Measurements from ENCODE around the gene TRPV3.
A peak's percentile ranks its signal among the peaks of the same experiment; 100 is the strongest.

Gene TRPV3

DNA sequence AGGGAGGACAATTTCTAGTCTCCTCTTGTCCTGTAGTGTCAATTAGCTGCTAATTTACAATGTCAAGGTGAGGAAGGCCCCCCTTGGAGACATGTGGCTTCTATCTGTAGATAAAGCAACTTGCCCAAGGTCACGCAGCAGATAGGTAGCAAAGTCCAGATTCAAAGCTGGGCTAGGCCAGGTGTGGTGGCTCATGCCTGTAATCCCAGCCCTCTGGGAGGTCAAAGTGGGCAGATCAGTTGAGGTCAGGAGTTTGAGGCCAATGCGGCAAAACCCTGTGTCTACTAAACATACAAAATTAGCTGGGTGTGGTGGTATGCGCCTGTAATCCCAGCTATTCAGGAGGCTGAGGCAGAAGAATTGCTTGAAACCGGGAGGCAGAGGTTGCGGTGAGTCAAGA lies 11.1 kb downstream of the TRPV3 start:
- DNase-seq, result no peak

DNA sequence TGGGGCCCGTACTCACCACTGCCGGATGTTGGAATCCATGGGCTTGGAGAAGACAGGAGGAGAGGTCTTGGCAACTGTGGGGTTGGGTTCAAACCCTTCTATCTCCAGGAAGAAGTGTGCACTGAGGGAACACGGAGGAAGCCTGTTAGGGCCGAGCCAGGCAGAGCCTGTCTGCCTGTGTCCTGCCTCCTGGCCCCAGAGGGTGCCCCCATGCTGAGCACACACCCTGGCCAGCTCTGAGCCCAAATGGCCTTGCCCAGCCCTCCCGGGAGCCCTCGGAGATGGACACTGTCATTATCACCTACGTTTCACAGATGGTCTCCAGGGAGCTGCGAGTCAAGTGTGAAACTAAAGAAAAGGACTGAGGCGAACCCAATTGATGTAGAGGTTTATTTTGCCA lies 12.5 kb downstream of the TRPV3 start:
- DNase-seq, result no peak

DNA sequence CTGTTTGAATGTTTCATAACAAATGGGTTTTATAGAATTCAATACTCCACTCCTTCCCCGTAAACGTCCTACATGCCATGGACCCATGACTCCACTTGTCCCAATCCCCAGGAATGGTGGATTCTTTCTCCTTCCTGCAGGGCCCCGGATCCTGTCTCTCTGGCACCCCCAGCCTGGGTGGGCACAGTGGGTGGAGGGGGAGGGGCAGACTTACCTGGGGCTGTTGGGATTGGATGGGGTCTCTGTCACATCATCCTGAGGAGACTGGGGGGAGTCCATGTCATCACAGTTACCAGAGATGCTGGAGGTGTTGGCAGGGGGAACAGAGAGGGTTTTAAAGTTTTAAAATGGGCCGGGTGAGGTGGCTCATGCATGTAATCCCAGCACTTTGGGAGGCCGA lies 13.2 kb downstream of the TRPV3 start:
- DNase-seq, result no peak

DNA sequence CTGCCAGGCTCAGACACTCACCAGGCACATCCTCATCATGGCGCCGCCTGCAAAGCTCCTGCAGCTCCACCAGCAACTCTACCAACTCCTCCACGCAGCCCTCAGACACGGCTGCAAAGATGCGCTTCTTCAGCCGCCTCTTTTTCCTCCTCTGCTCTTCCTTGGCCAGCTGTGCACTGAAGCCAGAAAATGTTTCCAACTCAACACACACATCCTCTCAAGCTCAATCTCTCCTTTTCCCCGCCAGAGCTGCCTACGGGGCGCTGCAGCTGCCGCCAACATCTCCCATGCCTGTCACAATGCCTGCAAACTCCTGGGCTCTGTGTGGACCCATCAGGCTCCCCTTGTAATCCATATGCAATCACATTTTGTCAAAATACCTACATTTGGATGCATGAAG lies 14.2 kb downstream of the TRPV3 start:
- DNase-seq, result no peak

DNA sequence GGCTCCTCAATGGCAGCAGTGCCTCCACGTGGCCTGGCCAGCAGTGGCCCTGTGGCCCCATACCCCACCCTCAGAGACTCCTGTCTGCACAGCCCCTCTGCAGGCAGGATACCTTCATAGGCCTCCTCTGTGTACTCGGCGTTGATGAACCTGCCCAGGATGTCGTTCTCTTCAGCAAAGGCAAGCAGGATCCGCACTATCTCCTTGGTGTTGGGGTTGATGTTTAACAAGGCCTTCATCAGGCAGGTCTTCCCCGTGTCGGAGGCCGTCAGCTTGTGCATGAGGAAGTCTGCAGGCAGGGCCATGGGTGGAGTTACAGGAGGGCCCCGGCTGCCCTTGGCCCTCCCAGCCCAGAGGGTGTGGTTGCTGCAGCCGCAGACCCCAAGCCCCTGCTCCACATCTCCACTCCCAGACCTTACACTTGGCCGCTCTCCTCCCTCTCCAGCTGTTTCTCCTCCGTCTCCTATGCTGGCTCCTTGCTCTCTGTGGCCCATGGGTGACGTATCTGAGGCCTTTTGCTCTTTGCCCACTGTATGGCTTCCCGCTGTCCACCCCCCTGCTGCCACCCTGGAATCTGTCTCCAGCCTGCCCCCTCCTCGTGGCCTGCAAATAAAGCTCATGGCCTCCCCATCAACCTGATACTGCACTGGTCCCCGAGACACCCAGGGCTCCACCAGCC lies 15.1 kb downstream of the TRPV3 start:
- no peak for DNase-seq

DNA sequence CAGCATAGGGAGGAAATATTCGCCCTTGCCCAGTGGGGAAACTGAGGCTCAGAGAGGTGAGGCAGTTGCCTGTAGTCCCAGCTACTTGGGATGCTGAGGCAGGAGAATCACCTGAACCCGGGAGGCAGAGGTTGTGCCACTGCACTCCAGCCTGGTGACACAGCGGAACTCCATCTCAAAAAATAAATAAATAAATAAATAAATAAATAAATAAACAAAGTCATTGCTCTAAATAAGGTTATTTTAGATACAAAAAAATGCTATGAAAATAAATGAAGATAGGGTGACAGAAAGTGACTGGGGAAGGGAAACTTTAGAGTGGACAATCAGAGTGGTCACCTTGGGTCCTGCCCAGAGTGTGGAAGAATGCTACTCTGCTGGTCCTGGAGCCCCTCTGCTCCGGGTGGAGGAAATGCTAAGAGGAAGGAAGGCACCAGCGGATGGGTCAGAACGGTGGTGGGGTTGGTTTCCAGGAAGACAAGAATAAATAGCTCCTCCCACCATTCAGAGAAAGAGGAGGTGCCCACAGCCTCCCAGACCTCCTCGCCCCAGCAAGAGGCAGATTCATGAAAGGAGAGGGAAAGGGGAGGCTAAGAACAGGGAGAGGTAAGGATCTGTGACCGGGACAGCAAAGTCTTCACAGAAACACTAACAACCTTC lies 17.6 kb downstream of the TRPV3 start:
- no peak for DNase-seq

DNA sequence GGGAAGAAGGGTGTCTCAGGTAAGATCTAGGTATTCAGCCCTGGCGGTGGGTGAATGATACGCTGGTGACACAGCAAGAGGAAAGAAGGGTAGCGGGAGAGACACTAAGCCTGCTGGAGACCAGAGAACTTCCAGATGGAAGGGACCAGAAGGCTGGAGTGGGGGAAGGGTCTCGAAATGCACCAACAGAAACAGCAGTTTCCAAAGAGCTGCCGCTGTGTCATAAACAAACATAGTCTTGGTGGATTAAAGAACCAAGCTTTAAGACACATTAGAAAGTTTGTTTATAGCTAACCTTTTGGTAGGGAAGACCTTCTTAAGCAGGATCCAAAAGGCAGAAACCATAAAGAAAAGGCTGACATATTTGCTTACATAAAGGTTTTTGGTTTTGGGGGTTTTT lies 20.9 kb downstream of the TRPV3 start:
- no peak for DNase-seq

DNA sequence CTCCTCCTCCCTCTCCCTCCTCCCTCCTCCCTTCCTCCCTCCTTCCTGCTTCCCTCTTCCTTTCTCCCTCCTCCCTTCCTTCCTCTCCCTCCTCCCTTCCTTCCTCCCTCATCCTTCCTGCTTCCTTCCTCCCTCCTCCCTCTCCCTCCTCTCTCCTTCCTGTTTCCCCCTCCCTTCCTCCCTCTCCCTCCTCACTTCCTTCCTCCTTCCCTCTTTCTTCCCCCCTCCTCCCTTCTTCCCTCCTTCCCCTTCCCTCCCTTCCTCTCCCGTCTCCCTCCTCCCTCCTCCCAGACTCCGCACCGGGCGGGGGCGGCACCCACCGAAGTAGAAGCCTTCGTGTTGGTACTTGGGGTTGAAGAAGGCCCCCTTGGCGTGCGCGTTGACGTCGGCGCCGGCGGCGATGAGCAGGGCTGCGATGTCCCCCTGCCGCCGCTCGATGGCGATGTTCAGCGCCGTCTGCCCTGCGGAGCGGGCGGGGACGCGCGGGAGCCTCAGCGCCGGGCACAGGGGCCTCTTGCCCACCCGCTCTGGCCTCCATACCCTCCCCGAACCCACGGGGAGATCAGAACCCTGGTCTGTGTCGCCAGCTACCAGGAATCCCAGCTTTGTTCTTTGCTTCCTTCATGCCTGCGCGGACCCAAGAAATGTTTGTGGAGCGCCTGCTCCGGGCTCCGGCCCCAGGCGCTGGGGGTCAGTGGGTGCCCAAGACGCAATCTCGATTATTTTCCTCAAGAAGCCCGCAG lies 22.2 kb downstream of the TRPV3 start:
- DNase-seq, result peak; percentile 80

DNA sequence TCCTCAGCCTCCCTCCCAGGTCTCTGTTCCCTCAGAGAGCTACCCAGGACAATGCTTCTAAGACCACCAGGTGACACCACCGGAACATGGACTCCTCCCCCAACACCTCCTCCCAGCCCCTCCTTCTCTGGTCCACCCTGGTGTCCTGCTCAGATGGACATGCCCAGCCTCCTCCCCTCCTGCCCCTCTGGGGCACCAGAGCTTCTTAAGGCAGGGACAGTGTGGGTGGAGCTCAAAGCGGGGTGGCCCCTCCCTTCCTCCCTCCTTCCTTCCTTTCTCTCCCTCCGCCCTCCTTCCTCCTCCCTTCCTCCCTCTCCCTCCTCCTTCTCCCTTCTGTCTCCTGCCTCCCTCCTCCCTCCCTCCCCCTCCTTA lies 22.7 kb downstream of the TRPV3 start:
- DNase-seq, result peak; percentile 18

DNA sequence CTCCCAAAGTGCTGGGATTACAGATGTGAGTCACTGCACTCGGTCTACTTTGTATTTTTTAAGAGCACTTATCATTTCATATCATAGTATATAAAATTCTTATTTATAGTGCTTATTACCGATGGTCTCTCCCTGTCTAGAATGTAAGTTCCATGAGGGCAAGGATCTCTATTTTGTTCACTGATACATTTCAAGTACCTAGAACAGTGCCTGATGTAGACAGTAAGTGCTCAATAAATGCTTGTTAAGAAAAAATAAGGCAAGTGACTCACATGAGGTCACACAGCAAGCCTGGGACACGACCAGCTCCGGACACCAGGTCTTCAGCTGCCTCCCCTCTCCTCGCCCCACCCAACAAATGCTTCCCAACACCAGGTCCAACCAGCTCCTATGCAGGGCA lies 23.9 kb downstream of the TRPV3 start:
- no peak for DNase-seq

DNA sequence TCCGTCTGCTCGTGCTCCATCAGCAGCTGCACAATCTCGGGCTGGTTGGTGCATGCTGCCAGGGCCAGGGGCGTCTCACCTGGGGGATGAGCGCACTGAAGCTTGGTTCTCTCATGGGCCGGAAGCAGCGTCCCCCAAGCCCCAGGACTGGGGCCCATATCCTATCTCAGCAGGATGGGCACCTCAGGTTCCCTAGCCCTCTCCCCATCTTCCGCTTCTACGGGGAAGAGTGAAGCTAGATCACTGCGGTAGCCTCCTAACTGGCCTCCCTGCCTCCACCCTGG lies 24.8 kb downstream of the TRPV3 start:
- no peak for DNase-seq

DNA sequence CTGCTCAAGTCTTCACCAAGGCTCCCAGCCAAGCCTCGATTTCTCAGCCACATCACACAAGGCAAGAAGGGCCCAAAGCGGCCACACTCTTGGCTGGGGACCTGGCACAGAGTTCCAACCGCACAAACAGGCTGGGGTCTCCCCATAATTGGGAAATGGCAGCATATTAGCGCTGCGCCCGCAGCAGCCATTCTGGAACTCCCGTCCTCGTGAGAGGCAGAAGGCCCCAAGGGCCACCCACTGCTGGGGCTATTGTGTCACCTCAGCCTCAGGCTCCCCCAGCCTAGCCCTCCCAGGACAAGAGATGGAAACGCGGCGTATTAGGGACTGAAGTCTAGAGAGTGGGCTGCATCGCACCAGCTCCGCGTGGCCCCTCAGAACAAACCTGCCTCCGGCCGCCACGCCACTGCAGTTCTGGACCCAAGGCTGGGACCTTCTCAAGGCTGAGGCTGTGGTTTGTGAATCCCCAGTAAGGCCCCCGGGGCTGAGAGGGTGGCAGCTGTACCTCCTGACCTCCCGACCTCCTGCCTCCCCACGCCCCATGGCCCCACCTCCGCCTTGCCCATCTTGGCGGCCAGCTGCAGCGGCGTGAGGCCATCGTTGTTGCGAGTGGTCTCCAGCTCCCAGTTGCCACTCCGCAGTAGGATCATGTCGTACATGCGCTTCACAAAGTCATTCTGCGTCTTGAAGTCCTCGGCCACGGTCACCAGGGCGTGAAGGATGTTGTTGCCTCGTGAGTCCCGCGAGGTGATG lies 25.3 kb downstream of the TRPV3 start:
- no peak for DNase-seq

DNA sequence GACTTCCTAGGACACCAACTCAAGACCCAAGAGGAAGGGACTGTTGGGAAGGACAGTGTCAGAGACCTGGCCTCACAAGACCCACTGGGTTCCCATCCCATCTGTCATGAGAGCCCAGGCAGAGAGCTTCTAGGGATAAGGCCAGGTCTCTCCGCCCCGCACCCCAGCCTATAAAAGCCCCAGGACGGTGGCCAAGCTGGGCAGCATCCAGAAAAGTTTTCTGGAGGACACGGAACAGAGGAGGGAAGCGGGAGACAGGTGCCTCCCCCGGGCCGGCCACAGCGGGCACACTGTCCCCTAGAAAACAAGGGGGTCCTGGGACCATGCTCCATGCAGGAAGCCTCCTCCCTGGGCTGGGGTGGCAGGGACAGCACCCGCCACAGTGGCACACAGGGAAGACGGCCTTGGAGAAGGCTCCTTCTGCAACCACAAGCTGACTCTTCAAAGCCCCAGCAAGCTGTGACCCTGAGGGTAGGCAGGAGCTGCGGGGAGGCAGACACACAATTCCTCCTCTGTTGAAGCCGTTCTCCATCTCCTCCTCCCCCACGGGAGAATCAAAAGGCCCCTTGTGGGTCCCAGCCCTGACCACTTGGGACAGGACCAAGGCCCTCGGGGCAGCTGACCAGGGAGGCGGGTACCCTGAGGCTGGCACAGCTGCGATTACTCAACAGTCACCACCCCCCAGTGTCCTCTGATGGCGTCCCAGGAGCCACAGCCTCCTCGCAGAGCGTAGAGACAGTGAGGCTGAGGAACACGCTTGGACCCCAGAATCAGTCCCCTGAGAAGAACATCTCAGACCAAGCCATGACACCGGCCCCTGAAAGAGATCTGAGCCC lies 26.1 kb downstream of the TRPV3 start:
- DNase-seq, result no peak

DNA sequence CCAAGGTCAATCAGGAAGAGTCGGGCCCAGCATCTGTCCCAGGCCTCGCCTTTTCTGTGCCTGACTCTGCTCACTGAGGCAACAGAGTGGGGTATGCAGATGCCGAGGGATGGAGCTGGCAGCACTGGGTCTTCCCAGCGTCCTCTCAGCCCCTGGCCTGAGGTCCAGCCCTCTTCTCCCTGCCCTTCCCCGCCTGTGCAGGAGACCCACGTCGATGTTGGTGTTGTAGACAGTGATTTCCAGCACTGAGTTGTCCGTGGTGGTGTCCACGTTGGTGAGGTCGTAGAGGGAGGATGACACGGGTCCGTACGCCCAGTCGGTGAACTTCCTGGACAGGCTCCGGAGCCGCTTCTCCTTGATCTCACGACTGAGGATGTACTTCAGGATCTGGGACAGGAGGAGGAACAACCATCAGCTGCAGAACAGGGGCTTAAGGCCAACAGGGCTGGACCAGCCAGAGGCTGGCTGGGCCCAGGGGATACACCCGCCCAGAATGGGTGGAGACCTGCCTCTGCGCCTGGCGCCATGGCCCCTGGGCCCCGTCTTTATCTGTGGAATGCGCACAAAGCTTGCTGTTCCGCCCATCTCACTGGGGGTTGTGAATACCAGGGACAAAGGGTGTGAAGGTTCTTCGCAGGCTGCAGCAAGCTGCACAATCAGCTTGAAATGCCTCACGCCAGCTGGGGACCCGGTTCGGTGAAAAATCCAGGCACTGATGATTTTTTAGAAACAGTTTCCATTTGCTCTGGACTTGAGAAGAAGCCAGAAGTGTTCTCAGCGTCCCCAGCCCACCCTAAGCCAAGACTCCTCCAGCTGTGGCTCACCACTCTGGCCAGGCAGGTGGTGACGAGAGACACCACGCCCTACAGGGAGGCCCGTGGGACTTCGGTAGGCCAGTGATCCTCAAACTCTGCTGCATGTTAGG lies 27.5 kb downstream of the TRPV3 start:
- no peak for DNase-seq

DNA sequence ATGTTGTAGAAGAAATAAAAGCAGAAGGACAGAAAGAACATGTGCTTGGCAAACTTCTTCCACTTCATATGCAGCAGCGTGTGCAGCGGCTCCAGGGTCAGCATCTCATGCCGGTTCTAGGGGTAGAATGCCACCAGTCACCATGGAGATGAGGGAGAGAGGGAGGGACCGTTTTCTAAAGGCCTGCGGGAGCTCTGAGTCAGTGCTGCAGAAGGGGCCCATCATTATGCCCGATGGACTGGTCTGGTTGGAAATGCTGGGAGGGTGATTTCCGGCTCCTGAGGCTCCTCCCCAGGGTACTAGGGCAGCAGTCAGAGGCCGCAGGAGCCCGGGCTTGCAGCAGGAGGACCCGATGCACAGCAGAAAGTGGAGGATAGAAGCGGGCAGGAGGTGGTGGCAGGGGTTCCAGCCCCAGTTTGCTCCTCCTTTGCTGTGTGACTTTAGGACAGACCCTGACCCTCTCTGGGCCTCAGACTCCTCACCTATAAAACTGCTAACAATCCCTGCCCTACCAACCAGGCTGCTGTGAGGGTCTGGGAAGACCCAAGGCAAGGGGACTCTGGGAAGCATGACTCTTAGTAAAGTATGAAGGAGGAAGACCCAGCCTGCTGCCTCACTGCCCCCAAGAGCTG lies 28.6 kb downstream of the TRPV3 start:
- DNase-seq, result no peak

DNA sequence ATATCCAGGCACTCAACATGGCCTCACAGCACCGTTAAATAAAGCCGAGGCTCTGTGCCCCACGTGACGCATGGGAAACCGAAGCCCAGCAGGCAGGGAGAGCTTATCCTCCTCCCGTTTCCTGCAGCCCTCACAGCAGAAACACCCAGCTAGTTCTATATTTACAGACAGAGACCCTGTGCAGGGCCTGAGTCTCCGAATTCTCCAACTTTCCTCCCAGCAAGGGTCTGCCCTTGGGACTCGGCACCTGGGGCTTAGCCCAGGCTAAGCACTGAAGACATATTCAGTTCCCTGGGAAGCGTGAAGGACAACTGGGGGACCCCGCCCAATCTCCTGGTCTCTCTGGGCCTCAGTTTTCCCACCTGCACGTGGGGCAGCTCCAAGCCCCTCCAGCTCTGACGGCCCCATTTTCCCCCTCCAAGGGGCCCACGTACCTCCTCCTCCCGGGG lies 29.2 kb downstream of the TRPV3 start:
- DNase-seq, result no peak

DNA sequence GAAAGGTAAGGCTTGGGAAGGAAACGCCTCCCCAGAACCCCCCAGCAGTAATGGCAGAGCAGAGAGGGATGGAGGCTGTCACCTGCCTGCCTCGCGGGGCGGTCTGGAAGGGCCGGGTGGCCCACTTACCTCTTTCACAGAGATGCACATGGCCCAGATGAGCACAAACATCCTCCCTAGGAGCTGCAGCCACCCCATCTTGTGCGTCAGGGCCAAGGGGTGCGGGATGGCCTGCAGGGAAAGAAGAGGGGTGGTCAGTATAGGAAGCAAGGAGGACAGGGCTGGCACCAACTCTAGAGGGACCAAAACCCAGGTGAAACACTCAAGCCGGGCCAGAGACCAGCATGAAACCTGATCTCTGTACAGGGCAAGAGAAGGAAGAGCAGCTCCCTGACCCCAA lies 29.7 kb downstream of the TRPV3 start:
- DNase-seq, result no peak

DNA sequence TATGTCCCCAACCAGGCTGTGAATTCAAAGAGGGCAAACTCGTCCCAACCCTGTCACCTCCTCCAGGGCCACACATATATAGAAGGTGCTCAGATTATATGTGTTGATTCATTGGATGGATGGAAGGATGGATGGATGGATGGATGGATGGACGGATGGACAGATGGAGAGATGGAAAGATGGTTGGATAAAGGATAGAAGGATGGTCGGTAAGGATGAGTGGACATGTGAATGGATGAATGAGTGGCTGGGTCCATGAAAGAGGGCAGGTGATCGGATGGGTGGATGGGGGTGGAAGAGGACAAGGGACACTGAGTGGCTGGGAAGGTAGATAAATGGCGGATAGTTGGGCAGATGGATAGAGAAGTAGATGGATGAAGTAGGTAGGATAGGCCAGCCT lies 30.1 kb downstream of the TRPV3 start:
- DNase-seq, result no peak

DNA sequence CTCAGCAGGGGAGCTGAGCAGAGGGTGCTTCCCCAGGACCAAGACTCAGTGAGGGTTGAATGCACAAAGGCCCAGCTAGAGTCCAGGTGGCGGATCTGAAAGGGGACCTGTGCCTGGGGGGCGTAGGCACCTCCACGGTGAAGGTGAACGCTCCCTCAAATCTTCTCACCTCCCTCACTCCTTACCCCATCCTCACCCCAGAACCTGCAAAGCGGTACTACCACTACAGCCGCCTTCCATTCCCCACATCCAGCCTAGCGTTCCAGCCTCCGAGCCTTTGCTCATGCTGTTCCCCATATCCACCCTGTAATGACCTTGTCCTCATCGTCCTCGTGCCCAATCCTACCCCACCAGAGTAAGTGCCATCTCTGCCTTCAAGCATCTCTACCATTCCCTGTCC lies 30.6 kb downstream of the TRPV3 start:
- DNase-seq, result no peak

DNA sequence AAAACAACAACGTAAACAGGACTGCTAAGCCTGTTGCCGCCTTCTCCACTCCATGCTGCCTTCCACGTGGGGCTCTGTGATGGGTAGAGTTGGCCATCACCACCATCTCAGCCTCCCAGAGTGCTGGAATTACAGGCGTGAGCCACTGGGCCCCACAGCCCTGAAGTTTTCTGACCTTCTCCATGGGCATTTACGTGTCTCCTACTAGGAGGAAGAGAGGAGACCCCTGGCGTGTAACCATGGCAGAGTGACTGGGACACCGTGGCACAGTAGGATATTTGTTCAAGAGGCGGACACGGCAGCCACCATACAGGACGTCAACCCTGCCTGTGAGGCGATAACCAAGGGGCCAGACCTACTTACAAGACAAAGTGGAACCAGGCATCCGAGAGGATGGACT lies 31.1 kb downstream of the TRPV3 start:
- no peak for DNase-seq

DNA sequence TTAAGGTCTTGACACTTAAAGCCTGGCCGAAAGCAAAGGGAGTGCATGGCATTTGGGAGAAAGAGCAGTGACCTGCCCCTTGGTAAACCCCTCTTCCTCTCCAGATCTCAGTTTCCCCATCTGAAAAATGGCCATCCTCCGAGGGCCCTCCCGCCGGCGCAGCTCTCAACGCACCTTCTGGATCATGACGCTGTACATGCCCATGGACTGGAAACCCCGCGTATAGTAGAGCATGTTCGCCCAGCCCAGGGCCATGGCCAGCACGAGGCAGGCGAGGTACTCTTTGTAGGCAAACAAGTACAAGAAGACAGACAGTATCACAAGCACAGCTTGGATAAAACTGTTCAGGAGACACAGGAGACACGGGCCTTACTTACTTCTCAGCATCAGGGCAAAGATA lies 33.6 kb downstream of the TRPV3 start:
- DNase-seq, result no peak
